Nephron (organoid): ENCODE measurements around the gene CA9.

Source experiments
- H3K27ac Mint-ChIP-seq, 3 experiments: 2 replicates each; pipeline ENCODE4 v1.8.0; 2020; ENCODE audit warnings: mixed read lengths in 3 of 3, mild to moderate bottlenecking in 2 of 3, moderate library complexity in 1 of 3
- H3K27me3 Mint-ChIP-seq: 2 replicates; pipeline ENCODE4 v1.8.0; 2021; ENCODE audit warnings: low read depth, mild to moderate bottlenecking, moderate library complexity, mixed read lengths
- H3K36me3 Mint-ChIP-seq: 2 replicates; pipeline ENCODE4 v1.8.0; 2020; ENCODE audit warnings: low read depth, mixed read lengths
- H3K4me1 Mint-ChIP-seq: 2 replicates; pipeline ENCODE4 v1.8.0; 2020; ENCODE audit warnings: mixed read lengths
- H3K4me3 Mint-ChIP-seq, 3 experiments: 2 replicates each; pipeline ENCODE4 v1.8.0; 2020; ENCODE audit warnings: mild to moderate bottlenecking in 3 of 3, mixed read lengths in 3 of 3, moderate library complexity in 2 of 3
- H3K9me3 Mint-ChIP-seq: 2 replicates; pipeline ENCODE4 v1.8.0; 2020; ENCODE audit warnings: mixed read lengths
- CTCF ChIP-seq, 3 experiments: fragments of 200-600 bp; sonication (generic); IDR thresholded peaks; one replicate each; pipeline ENCODE4 v1.5.0; 2021; ENCODE audit warnings: antibody characterized with exemption in 3 of 3; ENCODE audit not compliant: unreplicated experiment in 3 of 3

The CA9 gene

GRCh38 chr9:35646153-35646532 lies 27.6 kb upstream of the CA9 start:
- peaks cover 6% of the 10 kb centered on the region for H3K36me3 Mint-ChIP-seq
- H3K27me3 Mint-ChIP-seq: no peaks in the 10 kb centered on the region
- peaks cover 26% of the 10 kb centered on the region for H3K4me1 Mint-ChIP-seq
- no peak for TF ChIP-seq CTCF (IDR thresholded peaks at IDR 0.05; ENCODE audit: unreplicated experiment in 3 of 3)
- H3K27ac Mint-ChIP-seq: peak overlapping the region; percentile 95 to 99 (median 99)
- peak overlapping the region; percentile 94 to 95 (median 94) for H3K4me3 Mint-ChIP-seq
- H3K9me3 Mint-ChIP-seq: no peaks in the 10 kb centered on the region

GRCh38 chr9:35646533-35647265 lies 27.0 kb upstream of the CA9 start:
- H3K27ac Mint-ChIP-seq: peak overlapping the region; percentile 95 to 99 (median 99)
- peak; percentile 92 to 94 (median 93) for TF ChIP-seq CTCF (IDR thresholded peaks at IDR 0.05; ENCODE audit: unreplicated experiment in 3 of 3)
- peaks cover under 1% of the 10 kb centered on the region for H3K36me3 Mint-ChIP-seq
- peaks cover 26% of the 10 kb centered on the region for H3K4me1 Mint-ChIP-seq
- H3K27me3 Mint-ChIP-seq: peaks cover under 1% of the 10 kb centered on the region
- peak overlapping the region; percentile 94 to 95 (median 94) for H3K4me3 Mint-ChIP-seq
- H3K9me3 Mint-ChIP-seq: no peaks in the 10 kb centered on the region

- peak overlapping the region in 2 of 3 experiments; percentile 49 to 59 for H3K27ac Mint-ChIP-seq
- peaks cover 23% of the 10 kb centered on the region for H3K4me1 Mint-ChIP-seq
- no peak for TF ChIP-seq CTCF (IDR thresholded peaks at IDR 0.05; ENCODE audit: unreplicated experiment in 3 of 3)
- no peaks in the 10 kb centered on the region for H3K36me3 Mint-ChIP-seq
- no peaks in the 10 kb centered on the region for H3K9me3 Mint-ChIP-seq
- H3K27me3 Mint-ChIP-seq: peaks cover 3% of the 10 kb centered on the region
- no peak overlapping the region for H3K4me3 Mint-ChIP-seq
Observed at GRCh38 chr9:35649431-35650340, 24.0 kb upstream of the CA9 start.

GRCh38 chr9:35650341-35651158 lies 23.2 kb upstream of the CA9 start, which contains the start of gene SIT1:
TSS of gene SIT1 (minus strand) at chr9:35650931. CDS start at chr9:35650853, 78 bp downstream.
- H3K4me1 Mint-ChIP-seq: peaks cover 23% of the 10 kb centered on the region
- no peaks in the 10 kb centered on the region for H3K36me3 Mint-ChIP-seq
- H3K4me3 Mint-ChIP-seq: no peak within 1 kb of the TSS
- no peaks in the 10 kb centered on the region for H3K9me3 Mint-ChIP-seq
- H3K27me3 Mint-ChIP-seq: peaks cover 3% of the 10 kb centered on the region
- no peak for TF ChIP-seq CTCF (IDR thresholded peaks at IDR 0.05; ENCODE audit: unreplicated experiment in 3 of 3)
- peak within 1 kb of the TSS in 2 of 3 experiments; percentile 26 to 49 for H3K27ac Mint-ChIP-seq

- Mint-ChIP-seq H3K27ac (no peak overlapping the region), H3K4me3 (no peak overlapping the region), H3K36me3 (no peaks in the 10 kb centered on the region), H3K4me1 (peaks cover 26% of the 10 kb centered on the region), H3K9me3 (no peaks in the 10 kb centered on the region), H3K27me3 (peaks cover 3% of the 10 kb centered on the region)
- no peak for TF ChIP-seq CTCF (IDR thresholded peaks at IDR 0.05; ENCODE audit: unreplicated experiment in 3 of 3)
Observed at GRCh38 chr9:35651956-35652828, 21.5 kb upstream of the CA9 start.
